Smooth muscle cell (in vitro differentiated cells): Measurements from ENCODE around the gene SDHAF4. TPM values are rescaled to one million over a fixed set of nuclear protein-coding genes. Genes with fewer than 3 reads are reported as not detected.

Source experiments
- DNase-seq: peaks from one replicate; lab custom pipeline; 2025; ENCODE audit not compliant: unreplicated experiment; lab: John Stamatoyannopoulos, UW
- H2AFZ ChIP-seq: fragments of 200-600 bp; sonication (generic); 2 replicates; pipeline ENCODE4 v1.6.0; 2016; ENCODE audit warnings: antibody characterized with exemption, low read depth, mild to moderate bottlenecking
- H3F3A ChIP-seq: fragments of 200-600 bp; sonication (generic); 2 replicates; pipeline ENCODE4 v1.6.0; 2017; ENCODE audit warnings: antibody characterized with exemption, low read depth
- H3K27ac ChIP-seq: fragments of 200-600 bp; sonication (generic); 2 replicates; pipeline ENCODE4 v1.5.1; 2016; ENCODE audit warnings: low read depth, mild to moderate bottlenecking
- H3K27me3 ChIP-seq: fragments of 200-600 bp; sonication (generic); 2 replicates; pipeline ENCODE4 v1.6.1; 2016; ENCODE audit warnings: low read depth, mild to moderate bottlenecking
- H3K36me3 ChIP-seq: fragments of 200-600 bp; sonication (generic); 2 replicates; pipeline ENCODE4 v1.5.1; 2016; ENCODE audit warnings: low read depth
- H3K4me1 ChIP-seq: fragments of 200-600 bp; sonication (generic); 2 replicates; pipeline ENCODE4 v1.5.1; 2016; ENCODE audit warnings: low read depth
- H3K4me2 ChIP-seq: fragments of 200-600 bp; sonication (generic); 2 replicates; pipeline ENCODE4 v1.6.0; 2016; ENCODE audit warnings: mild to moderate bottlenecking
- H3K4me3 ChIP-seq: fragments of 200-600 bp; sonication (generic); 2 replicates; pipeline ENCODE4 v1.5.1; 2016; ENCODE audit warnings: mild to moderate bottlenecking
- H3K79me2 ChIP-seq: fragments of 200-600 bp; sonication (generic); 2 replicates; pipeline ENCODE4 v1.6.0; 2016; ENCODE audit warnings: low read depth, mild to moderate bottlenecking
- H3K9ac ChIP-seq: fragments of 200-600 bp; sonication (generic); 2 replicates; pipeline ENCODE4 v1.6.0; 2016; ENCODE audit warnings: low read depth
- H3K9me3 ChIP-seq: fragments of 200-600 bp; sonication (generic); replicated peaks from 2 replicates; pipeline ENCODE4 v1.5.1; 2016; ENCODE audit warnings: low read depth
- H4K20me1 ChIP-seq: fragments of 200-600 bp; sonication (generic); 2 replicates; pipeline ENCODE4 v1.6.0; 2016; ENCODE audit warnings: low read depth
- WGBS: methylation state at CpG from one replicate; pipeline ENCODE4 v1.1.7; 2016; ENCODE audit warnings: low lambda C conversion rate; 5-methylcytosine and 5-hydroxymethylcytosine counted together
- polyA plus RNA-seq: library from polyadenylated mRNA; unstranded; fragments of >200 nt; fragmentation: Nextera tagmentation; extraction: Ambion mirVana; gene quantifications from 2 replicates; pipeline ENCODE4 v1.2.1, GENCODE V29; 2016
- total RNA-seq: library from RNA; depleted of rRNA; stranded (reverse); fragments of >200 nt; gene quantifications from 2 replicates; pipeline ENCODE4 v1.2.3, GENCODE V29; 2014
- TF ChIP-seq, protein P1 (sequence below): fragments of 200-600 bp; sonication (generic); IDR thresholded peaks from 2 replicates; pipeline ENCODE4 v1.5.1; 2017; ENCODE audit warnings: borderline replicate concordance, mild to moderate bottlenecking, antibody characterized with exemption; ENCODE audit not compliant: insufficient read depth, poor library complexity, severe bottlenecking

Gene SDHAF4
- total and polyA plus RNA-seq, 2 experiments from 2014 or later, result 13.7 to 16.6 TPM

DNA sequence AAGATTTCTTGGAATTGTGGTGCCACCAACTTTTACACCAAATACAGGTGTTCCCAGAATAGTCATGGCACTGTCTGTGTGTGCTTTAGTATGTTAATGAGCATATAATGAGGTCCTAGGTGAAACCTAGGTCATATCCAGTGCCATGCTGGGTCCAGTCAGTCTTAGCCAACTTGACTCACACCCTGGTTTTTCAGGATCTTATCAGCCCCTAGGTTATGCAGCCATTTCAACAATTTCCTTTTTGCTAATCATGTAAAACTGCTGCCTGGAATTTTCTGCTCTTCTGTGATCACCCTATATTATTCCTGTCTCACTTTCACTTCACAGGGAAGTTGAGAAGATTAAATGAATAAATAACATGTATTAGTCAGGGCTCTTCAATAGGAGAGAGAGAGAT, 23.7 kb downstream of the SDHAF4 start:
- H3K36me3 ChIP-seq, result no peaks in the 10 kb centered on the region
- TF ChIP-seq, protein P1, sequence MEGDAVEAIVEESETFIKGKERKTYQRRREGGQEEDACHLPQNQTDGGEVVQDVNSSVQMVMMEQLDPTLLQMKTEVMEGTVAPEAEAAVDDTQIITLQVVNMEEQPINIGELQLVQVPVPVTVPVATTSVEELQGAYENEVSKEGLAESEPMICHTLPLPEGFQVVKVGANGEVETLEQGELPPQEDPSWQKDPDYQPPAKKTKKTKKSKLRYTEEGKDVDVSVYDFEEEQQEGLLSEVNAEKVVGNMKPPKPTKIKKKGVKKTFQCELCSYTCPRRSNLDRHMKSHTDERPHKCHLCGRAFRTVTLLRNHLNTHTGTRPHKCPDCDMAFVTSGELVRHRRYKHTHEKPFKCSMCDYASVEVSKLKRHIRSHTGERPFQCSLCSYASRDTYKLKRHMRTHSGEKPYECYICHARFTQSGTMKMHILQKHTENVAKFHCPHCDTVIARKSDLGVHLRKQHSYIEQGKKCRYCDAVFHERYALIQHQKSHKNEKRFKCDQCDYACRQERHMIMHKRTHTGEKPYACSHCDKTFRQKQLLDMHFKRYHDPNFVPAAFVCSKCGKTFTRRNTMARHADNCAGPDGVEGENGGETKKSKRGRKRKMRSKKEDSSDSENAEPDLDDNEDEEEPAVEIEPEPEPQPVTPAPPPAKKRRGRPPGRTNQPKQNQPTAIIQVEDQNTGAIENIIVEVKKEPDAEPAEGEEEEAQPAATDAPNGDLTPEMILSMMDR, result no peak
- H3K27me3 ChIP-seq, result no peaks in the 10 kb centered on the region
- no peak overlapping the region for H2AFZ ChIP-seq
- H3K27ac ChIP-seq, result no peak overlapping the region
- H3K9ac ChIP-seq, result no peak overlapping the region
- no peak overlapping the region for H3K4me3 ChIP-seq
- H3K9me3 ChIP-seq, result no peaks in the 10 kb centered on the region
- no peaks in the 10 kb centered on the region for H3F3A ChIP-seq
- H3K4me1 ChIP-seq, result no peaks in the 10 kb centered on the region
- no peaks in the 10 kb centered on the region for H4K20me1 ChIP-seq
- no peak for DNase-seq
- no peak overlapping the region for H3K4me2 ChIP-seq
- no peaks in the 10 kb centered on the region for H3K79me2 ChIP-seq

DNA sequence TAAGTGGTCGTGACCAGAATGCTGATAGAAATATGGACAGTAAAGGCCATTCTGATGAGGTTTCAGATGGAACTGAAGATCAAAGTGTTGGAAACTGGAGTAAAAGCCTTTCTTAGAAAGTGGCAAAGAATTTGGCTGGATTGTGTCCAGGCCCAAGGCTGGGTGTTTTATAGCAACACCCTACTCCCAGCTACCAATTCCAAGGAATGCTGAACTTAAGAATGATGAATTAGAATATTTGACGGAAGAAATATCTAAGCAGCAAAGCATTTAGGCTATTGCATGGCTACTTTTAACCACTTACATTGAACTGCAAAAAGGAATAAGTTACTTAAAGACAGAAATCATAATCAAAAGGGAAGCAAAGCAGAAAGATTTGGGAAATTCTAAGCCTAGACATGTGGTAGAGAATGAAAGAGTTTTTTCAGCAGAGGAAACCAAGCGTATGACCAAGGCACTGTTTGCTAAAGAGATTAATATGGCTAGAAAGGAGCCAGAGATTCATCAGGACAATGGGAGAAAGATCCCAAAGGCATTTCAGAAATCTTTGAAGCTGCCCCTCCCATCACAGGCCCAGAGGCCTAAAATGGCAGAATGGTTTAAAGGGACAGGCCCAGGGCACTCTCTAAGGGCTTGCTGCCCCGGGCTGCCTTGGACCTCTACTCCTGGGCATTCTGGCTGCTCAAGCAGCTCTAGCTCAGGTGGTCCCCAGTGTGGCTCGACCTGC, 25.8 kb downstream of the SDHAF4 start:
- Histone ChIP-seq H3K4me1 (no peaks in the 10 kb centered on the region), H3K27ac (no peak overlapping the region), H3F3A (no peaks in the 10 kb centered on the region), H2AFZ (no peak overlapping the region), H3K9ac (no peak overlapping the region), H4K20me1 (no peaks in the 10 kb centered on the region), H3K4me2 (no peak overlapping the region), H3K4me3 (no peak overlapping the region), H3K27me3 (no peaks in the 10 kb centered on the region), H3K79me2 (no peaks in the 10 kb centered on the region), H3K36me3 (no peaks in the 10 kb centered on the region), H3K9me3 (no peaks in the 10 kb centered on the region)
- 95% methylated on average over 5 of the region's 5 CpGs for WGBS
- no peak for DNase-seq
- TF ChIP-seq, protein P1, result no peak

DNA sequence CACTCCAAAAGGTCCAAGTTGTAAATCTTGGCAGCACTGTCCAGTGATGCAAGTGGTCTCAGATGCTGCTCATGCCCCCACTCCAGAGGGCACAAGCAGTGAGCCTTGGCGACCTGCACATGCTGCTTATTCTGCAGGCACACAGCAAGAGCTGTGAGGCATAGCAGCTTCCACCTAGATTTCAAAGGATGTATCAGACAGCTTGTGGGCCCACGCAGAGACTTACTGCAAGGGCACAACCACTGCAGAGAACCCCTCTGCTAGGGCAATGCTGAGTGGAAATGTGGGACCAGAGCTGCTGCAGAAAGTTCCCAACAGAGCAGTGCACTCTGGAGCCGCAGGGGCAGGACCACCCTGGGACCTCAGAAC, 26.4 kb downstream of the SDHAF4 start:
- H3F3A ChIP-seq, result no peaks in the 10 kb centered on the region
- no peak overlapping the region for H3K4me3 ChIP-seq
- no peaks in the 10 kb centered on the region for H3K79me2 ChIP-seq
- DNase-seq, result no peak
- 98% methylated on average over 3 of the region's 3 CpGs for WGBS
- H3K4me2 ChIP-seq, result no peak overlapping the region
- no peaks in the 10 kb centered on the region for H3K4me1 ChIP-seq
- no peak overlapping the region for H3K27ac ChIP-seq
- H3K9ac ChIP-seq, result no peak overlapping the region
- H3K36me3 ChIP-seq, result no peaks in the 10 kb centered on the region
- H3K27me3 ChIP-seq, result no peaks in the 10 kb centered on the region
- no peaks in the 10 kb centered on the region for H4K20me1 ChIP-seq
- no peak overlapping the region for H2AFZ ChIP-seq
- H3K9me3 ChIP-seq, result no peaks in the 10 kb centered on the region
- TF ChIP-seq, protein P1, result no peak

DNA sequence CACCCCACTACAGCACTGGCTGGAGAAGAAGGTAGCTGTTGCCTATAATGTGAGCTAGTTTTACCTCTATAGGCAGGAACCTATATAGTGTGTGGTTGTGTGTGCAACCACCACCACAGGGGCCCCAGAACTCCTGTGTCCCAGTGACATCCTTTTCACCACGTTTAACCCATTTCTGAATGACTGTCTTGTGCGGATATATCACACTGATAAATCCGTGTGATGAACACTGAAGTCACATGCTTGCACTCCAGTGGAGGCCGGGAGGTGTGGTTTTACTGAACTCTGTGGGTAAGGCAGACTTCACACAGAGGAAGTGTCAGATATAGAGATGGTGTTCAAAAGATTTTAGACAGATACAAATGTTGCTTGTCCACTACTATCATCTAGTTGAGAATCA, 32.5 kb downstream of the SDHAF4 start:
- 84% methylated on average over 4 of the region's 4 CpGs for WGBS

More for the DNA sequence above, 32.5 kb downstream of the SDHAF4 start:
- no peak overlapping the region for H3K4me3 ChIP-seq
- H3K4me1 ChIP-seq, result no peaks in the 10 kb centered on the region
- H2AFZ ChIP-seq, result no peak overlapping the region
- no peak overlapping the region for H3K27ac ChIP-seq
- no peak overlapping the region for H3K9ac ChIP-seq
- TF ChIP-seq, protein P1, result no peak
- no peak for DNase-seq
- H3K4me2 ChIP-seq, result no peak overlapping the region
- no peaks in the 10 kb centered on the region for H3K36me3 ChIP-seq
- H3K79me2 ChIP-seq, result no peaks in the 10 kb centered on the region
- H3F3A ChIP-seq, result no peaks in the 10 kb centered on the region
- no peaks in the 10 kb centered on the region for H3K9me3 ChIP-seq
- H3K27me3 ChIP-seq, result no peaks in the 10 kb centered on the region
- H4K20me1 ChIP-seq, result no peaks in the 10 kb centered on the region
